ENCODE results near the gene GRIK1. TPM values are rescaled to one million over a fixed set of nuclear protein-coding genes. Genes with fewer than 3 reads are reported as not detected.

The GRIK1 gene
- total and polyA plus RNA-seq, 2 donors (not counting 1 experiment from before 2014, with no cell fraction given): not detected

- TF ChIP-seq CTCF (IDR thresholded peaks at IDR 0.05) (no peak), EZH2 (IDR thresholded peaks at IDR 0.05; ENCODE audit: borderline replicate concordance, insufficient read depth, low read depth, low read length, poor library complexity, severe bottlenecking) (no peak)
- no peaks in the 10 kb centered on the region for H3K36me3 ChIP-seq (replicated peaks in 1 of 2; ENCODE audit: control extremely low read depth in 1 of 2, control insufficient read depth in 1 of 2, extremely low read depth in 1 of 2, insufficient read depth in 2 of 2, low read length in 1 of 2)
- POLR2A ChIA-PET: no interaction called here
- no peaks in the 10 kb centered on the region for H3K27me3 ChIP-seq (replicated peaks in 1 of 4; ENCODE audit: control extremely low read depth in 1 of 4, control insufficient read depth in 3 of 4, insufficient read depth in 4 of 4, low read length in 3 of 4)
- no peak overlapping the region for H3K27ac ChIP-seq (ENCODE audit: low read length in 2 of 2)
- Mint-ChIP-seq H3K4me3 (no peak overlapping the region), H3K4me1 (peaks cover 1% of the 10 kb centered on the region), H3K27ac (no peak overlapping the region), H3K9me3 (ENCODE audit: insufficient read depth) (no peaks in the 10 kb centered on the region), H3K27me3 (no peaks in the 10 kb centered on the region)
- CTCF ChIA-PET: no interaction called here
- no peak overlapping the region for H3K4me2 ChIP-seq (replicated peaks; ENCODE audit: low read depth, low read length, poor library complexity, severe bottlenecking)
- H2AFZ ChIP-seq (ENCODE audit: insufficient read depth, low read depth, low read length, poor library complexity, severe bottlenecking): no peak overlapping the region
- no peak overlapping the region for H3K4me3 ChIP-seq (ENCODE audit: control extremely low read depth in 1 of 5, extremely low read depth in 1 of 5, insufficient read depth in 1 of 5, low read depth in 2 of 5, low read length in 4 of 5)
- no peaks in the 10 kb centered on the region for H3K79me2 ChIP-seq (ENCODE audit: control insufficient read depth, insufficient read depth, low read length)
- no peaks in the 10 kb centered on the region for H3K4me1 ChIP-seq (ENCODE audit: control insufficient read depth in 2 of 2, insufficient read depth in 2 of 2, low read length in 2 of 2)
- H4K20me1 ChIP-seq (ENCODE audit: control insufficient read depth, insufficient read depth, low read length, poor library complexity, severe bottlenecking): no peaks in the 10 kb centered on the region
- no CpG with 5 or more reads among the region's 3 CpGs for WGBS (ENCODE audit: insufficient coverage)
- no peaks in the 10 kb centered on the region for H3K9me3 ChIP-seq (ENCODE audit: control extremely low read depth in 1 of 3, control insufficient read depth in 2 of 3, insufficient read depth in 1 of 3, low read length in 2 of 3)
- DNase-seq: no peak
- ATAC-seq (ENCODE audit: low read depth): no peak
- intact Hi-C loops (cut with micrococcal nuclease): no loop called here
- H3K9ac ChIP-seq (ENCODE audit: low read length): no peak overlapping the region
Observed at GRCh38 chr21:29661672-29662442, 277.9 kb downstream of the GRIK1 start.

- intact Hi-C loops (cut with micrococcal nuclease): no loop called here
- H3K4me1 Mint-ChIP-seq: peaks cover 4% of the 10 kb centered on the region
- CTCF ChIA-PET: no interaction called here
Observed at GRCh38 chr21:29660047-29660720, 279.6 kb downstream of the GRIK1 start.

More at GRCh38 chr21:29660047-29660720, 279.6 kb downstream of the GRIK1 start:
- TF ChIP-seq EZH2 (IDR thresholded peaks at IDR 0.05; ENCODE audit: borderline replicate concordance, insufficient read depth, low read depth, low read length, poor library complexity, severe bottlenecking) (no peak), CTCF (IDR thresholded peaks at IDR 0.05) (no peak)
- H3K27me3 Mint-ChIP-seq: no peaks in the 10 kb centered on the region
- no peak overlapping the region for H3K4me3 Mint-ChIP-seq
- 100% methylated on average over 1 of the region's 2 CpGs for WGBS (ENCODE audit: insufficient coverage)
- Histone ChIP-seq H3K79me2 (ENCODE audit: control insufficient read depth, insufficient read depth, low read length) (no peaks in the 10 kb centered on the region), H3K4me3 (ENCODE audit: control extremely low read depth in 1 of 5, extremely low read depth in 1 of 5, insufficient read depth in 1 of 5, low read depth in 2 of 5, low read length in 4 of 5) (no peak overlapping the region), H3K27ac (ENCODE audit: low read length in 2 of 2) (no peak overlapping the region), H2AFZ (ENCODE audit: insufficient read depth, low read depth, low read length, poor library complexity, severe bottlenecking) (no peak overlapping the region), H3K4me2 (replicated peaks; ENCODE audit: low read depth, low read length, poor library complexity, severe bottlenecking) (no peak overlapping the region), H4K20me1 (ENCODE audit: control insufficient read depth, insufficient read depth, low read length, poor library complexity, severe bottlenecking) (no peaks in the 10 kb centered on the region), H3K27me3 (replicated peaks in 1 of 4; ENCODE audit: control extremely low read depth in 1 of 4, control insufficient read depth in 3 of 4, insufficient read depth in 4 of 4, low read length in 3 of 4) (no peaks in the 10 kb centered on the region), H3K4me1 (ENCODE audit: control insufficient read depth in 2 of 2, insufficient read depth in 2 of 2, low read length in 2 of 2) (no peaks in the 10 kb centered on the region), H3K9ac (ENCODE audit: low read length) (no peak overlapping the region), H3K36me3 (replicated peaks in 1 of 2; ENCODE audit: control extremely low read depth in 1 of 2, control insufficient read depth in 1 of 2, extremely low read depth in 1 of 2, insufficient read depth in 2 of 2, low read length in 1 of 2) (no peaks in the 10 kb centered on the region), H3K9me3 (ENCODE audit: control extremely low read depth in 1 of 3, control insufficient read depth in 2 of 3, insufficient read depth in 1 of 3, low read length in 2 of 3) (no peaks in the 10 kb centered on the region)
- DNase-seq: no peak
- no peaks in the 10 kb centered on the region for H3K9me3 Mint-ChIP-seq (ENCODE audit: insufficient read depth)
- ATAC-seq (ENCODE audit: low read depth): no peak
- POLR2A ChIA-PET: no interaction called here
- no peak overlapping the region for H3K27ac Mint-ChIP-seq
